RWPE1 (cell line): ENCODE data around the gene SLC25A51.

Experiments used
- CTCF ChIA-PET: fragments of 350-600 bp; sonication (Branson Sonifier 250); formaldehyde crosslinking; extraction: SDS; loops from one replicate; lab custom pipeline; 2021; lab: Yijun Ruan, JAX
- POLR2A ChIA-PET: fragments of 400-600 bp; formaldehyde crosslinking; extraction: SDS; loops from one replicate; lab custom pipeline; 2020; ENCODE audit warnings: antibody characterized with exemption; ENCODE audit not compliant: low non-redundant PET; lab: Yijun Ruan, JAX
- DNase-seq: peaks from one replicate; pipeline ENCODE4 v3.0.0; 2012; ENCODE audit warnings: low spot score
- H3K27ac ChIP-seq: fragments of 450-650 bp; 2 replicates; pipeline ENCODE4 v1.5.1; 2017
- TF ChIP-seq, protein P1 (sequence below): fragments of 450-650 bp; conservative IDR thresholded peaks from 2 replicates; pipeline ENCODE4 v1.5.1; 2017; ENCODE audit warnings: low read depth, mild to moderate bottlenecking

The SLC25A51 gene, protein sequence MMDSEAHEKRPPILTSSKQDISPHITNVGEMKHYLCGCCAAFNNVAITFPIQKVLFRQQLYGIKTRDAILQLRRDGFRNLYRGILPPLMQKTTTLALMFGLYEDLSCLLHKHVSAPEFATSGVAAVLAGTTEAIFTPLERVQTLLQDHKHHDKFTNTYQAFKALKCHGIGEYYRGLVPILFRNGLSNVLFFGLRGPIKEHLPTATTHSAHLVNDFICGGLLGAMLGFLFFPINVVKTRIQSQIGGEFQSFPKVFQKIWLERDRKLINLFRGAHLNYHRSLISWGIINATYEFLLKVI

DNA sequence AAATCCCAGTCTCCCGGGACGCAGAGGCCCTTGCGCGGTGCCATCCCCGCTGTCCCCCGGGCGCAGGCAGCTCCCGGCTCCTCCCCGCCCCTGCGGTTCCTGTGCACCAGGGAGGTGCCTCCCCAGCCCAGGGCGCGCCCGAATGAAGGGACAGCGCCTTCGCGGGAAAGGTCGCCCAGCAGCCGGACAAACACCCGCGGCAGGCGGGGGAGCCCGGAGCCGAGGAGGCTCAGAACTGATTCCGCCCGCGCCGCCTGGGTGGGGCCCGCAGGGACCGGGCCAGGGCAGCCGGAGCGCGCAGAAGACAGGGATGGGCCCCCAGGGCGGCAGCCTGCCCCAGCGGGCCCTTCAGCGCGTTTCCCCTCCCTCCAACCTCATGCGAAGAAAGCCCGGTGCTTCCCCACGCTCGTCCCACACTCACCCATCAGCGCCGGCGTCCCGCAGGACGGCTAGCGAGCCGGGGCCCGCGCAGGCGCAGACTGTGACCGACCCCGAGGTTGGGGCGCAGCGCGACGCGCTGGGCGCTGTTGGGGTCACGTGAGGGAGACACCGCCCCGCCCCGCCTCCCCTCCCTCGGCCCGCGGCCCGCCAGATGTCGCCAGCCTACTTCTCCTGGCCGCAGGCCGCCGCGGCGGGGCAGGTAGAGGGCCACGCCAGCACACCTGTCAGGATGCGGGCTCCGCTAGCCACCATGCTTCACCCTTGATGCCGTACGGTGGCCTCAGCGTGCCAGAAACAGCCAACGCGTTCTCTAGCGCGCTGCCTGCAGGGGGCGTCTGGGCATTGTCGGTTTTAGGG, at the start of gene SLC25A51:
Gene SLC25A51 (minus strand): TSS at position 481 of the 798 bp plus-strand sequence. CDS start 15,577 bp downstream, outside the sequence.
- POLR2A ChIA-PET, result no interaction called here

DNA sequence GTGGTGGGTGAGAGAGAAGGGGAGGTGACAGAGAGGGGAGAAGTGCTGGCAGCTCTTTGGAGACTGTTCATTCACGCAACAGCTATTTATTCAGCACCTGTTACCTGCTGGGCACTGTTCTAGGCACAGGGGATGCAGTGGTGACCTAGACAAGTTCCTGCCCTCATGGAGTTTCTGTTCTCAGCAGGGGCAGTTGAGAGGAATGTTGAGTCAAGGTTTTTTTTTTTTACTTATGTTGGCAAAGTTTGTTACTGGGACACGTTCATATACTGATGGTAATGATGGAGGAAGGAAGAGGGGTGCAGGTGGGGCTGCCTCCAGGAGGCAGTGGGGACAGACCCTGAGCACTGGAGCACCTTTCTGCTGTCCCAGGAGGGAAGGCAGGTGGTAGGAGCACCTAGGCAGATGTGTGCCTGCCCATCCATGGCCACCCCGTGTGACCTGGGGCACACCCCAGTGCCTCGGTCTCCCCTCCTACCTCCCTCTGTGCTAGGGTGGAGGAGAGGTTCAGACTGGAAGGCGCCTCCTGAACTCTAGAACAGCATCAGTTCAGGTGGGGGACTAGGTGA, 49.4 kb upstream of the SLC25A51 start:
- peak overlapping the region; percentile 89 for H3K27ac ChIP-seq
- POLR2A ChIA-PET, result no interaction called here
- DNase-seq, result no peak
- TF ChIP-seq, protein P1, sequence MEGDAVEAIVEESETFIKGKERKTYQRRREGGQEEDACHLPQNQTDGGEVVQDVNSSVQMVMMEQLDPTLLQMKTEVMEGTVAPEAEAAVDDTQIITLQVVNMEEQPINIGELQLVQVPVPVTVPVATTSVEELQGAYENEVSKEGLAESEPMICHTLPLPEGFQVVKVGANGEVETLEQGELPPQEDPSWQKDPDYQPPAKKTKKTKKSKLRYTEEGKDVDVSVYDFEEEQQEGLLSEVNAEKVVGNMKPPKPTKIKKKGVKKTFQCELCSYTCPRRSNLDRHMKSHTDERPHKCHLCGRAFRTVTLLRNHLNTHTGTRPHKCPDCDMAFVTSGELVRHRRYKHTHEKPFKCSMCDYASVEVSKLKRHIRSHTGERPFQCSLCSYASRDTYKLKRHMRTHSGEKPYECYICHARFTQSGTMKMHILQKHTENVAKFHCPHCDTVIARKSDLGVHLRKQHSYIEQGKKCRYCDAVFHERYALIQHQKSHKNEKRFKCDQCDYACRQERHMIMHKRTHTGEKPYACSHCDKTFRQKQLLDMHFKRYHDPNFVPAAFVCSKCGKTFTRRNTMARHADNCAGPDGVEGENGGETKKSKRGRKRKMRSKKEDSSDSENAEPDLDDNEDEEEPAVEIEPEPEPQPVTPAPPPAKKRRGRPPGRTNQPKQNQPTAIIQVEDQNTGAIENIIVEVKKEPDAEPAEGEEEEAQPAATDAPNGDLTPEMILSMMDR, result no peak
- CTCF ChIA-PET, result no interaction called here

More for the DNA sequence above, at the start of gene SLC25A51:
- TF ChIP-seq, protein P1, result peak; percentile 88
- DNase-seq, result peak; percentile 95
- peak within 1 kb of the TSS; percentile 93 for H3K27ac ChIP-seq
- CTCF ChIA-PET, result interaction anchor here (0.7 to 2.5 kb wide), 5 partner anchors 10 to 596 kb away, joined by 3 to 6 read pairs (median 3); no protein-coding TSS in a partner anchor

DNA sequence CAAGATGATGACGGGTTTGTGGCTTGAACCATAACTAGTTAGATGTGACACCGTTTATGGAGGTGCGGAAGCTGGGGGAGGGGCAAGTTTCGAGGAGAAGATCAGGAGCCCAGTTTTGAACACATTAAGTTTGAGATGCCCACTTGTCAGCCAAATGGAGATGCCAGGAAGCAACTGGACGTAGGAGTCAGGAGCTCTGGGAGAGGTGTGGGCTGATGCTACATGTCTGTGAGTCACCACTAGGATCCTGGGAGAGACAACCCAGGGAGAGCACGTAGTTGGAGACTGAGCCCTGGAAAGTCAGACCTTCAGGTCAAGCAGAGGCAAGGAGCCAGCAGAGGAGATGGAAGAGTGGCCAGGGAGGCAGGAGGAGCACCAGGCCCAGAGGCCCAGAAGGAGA, 48.8 kb upstream of the SLC25A51 start:
- TF ChIP-seq, protein P1, result no peak
- ChIA-PET POLR2A (no interaction called here), CTCF (interaction anchor here (0.5 kb wide), 2 partner anchors 15 to 104 kb away, joined by 3 read pairs; no protein-coding TSS in a partner anchor)
- peak; percentile 67 for DNase-seq
- H3K27ac ChIP-seq, result peak overlapping the region; percentile 89

DNA sequence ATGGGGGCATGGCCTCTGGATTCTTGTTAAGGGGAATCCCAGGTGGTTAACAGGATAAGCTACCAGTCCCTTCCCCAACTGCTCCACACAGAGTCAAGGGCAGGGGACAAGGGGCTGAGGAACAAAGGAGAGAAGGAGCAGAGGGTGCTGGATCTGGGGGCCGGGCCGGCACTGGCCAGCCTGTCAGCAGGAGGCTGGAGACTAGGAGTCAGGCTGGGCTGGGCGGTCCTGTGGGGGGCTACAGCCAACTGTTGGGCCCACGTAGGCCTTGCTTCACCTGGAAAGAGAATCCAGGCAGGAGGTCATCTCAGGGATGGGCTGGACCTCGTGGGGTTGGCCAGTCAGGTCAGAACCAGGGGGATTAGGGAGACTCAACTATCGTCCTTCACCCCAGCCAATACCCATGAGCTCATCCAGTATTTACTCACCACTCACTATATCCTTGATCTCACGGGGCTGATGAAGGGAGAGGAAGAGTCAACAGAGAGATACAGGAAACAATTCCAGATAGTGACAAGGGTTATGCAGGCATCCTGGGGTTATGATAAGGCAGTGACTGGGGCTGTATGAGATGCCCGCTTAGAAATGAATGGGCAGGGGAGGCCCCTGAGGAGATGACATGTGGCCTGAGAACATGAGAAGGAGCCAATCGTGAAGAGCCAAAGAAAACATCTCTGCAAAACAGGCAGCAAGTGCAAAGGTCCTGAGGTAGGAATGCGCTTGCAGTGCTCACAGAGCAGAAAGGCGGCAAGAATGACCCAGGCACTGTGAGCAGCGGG, 47.9 kb upstream of the SLC25A51 start:
- CTCF ChIA-PET, result interaction anchor here (0.5 kb wide), 1 partner anchor 104 kb away, joined by 3 read pairs; no protein-coding TSS in a partner anchor
- no peak for DNase-seq
- peak overlapping the region; percentile 89 for H3K27ac ChIP-seq
- TF ChIP-seq, protein P1, result no peak
- POLR2A ChIA-PET, result no interaction called here

DNA sequence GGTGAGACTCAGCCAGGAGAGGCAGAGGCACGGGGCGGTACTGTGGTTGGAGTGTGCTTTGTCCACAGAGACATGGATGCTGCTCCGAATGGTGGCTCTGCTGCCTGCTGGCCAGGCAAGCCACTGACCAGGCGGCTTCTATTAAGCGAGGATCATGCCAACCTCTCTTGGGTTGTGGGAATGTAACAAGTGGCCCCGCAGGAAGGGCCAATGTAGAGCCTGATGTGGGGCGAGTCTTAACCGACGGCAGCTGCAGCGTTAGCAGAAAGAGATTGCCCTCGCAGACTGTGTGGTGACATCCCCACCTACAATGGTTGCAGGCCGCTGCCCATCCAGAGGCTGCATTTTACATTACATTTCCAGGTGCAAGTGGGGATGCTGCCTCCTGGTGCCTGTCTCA, 46.6 kb upstream of the SLC25A51 start:
- H3K27ac ChIP-seq, result peak overlapping the region; percentile 89
- no peak for DNase-seq
- TF ChIP-seq, protein P1, result no peak
- ChIA-PET CTCF (no interaction called here), POLR2A (no interaction called here)
